BJ (cell line): Measurements from ENCODE around the gene S100A7A. TPM values are rescaled to one million over a fixed set of nuclear protein-coding genes. Genes with fewer than 3 reads are reported as not detected.

ENCODE experiments used
- CTCF ChIA-PET: fragments of 350-600 bp; formaldehyde crosslinking; extraction: SDS; loops from one replicate; lab custom pipeline; 2021; ENCODE audit warnings: antibody characterized with exemption, inconsistent platforms; lab: Yijun Ruan, JAX
- POLR2A ChIA-PET: fragments of 300-600 bp; sonication (Branson Sonifier 250); formaldehyde crosslinking; extraction: SDS; loops from one replicate; lab custom pipeline; 2021; ENCODE audit warnings: antibody characterized with exemption; lab: Charles Lee
- DNase-seq: peaks from one replicate; pipeline ENCODE4 v3.0.0-alpha.2; 2011; ENCODE audit warnings: low read depth
- H3K27me3 ChIP-seq: 2 replicates; pipeline ENCODE4 v1.6.0; 2011; ENCODE audit warnings: low read length; ENCODE audit not compliant: control insufficient read depth, insufficient read depth
- H3K36me3 ChIP-seq: 2 replicates; pipeline ENCODE4 v1.5.1; 2011; ENCODE audit warnings: low read length; ENCODE audit not compliant: control insufficient read depth, insufficient read depth
- H3K4me3 ChIP-seq: 2 replicates; pipeline ENCODE4 v1.5.1; 2011; ENCODE audit warnings: low read depth, mild to moderate bottlenecking, control low read depth, low read length
- polyA plus RNA-seq: library from polyadenylated mRNA; depleted of rRNA; stranded (reverse); fragments of >200 nt; gene quantifications from 2 replicates; pipeline ENCODE4 v1.2.3, GENCODE V29; 2011; rRNA removed
- small RNA-seq: library from RNA; depleted of rRNA; stranded (forward); fragments of <200 nt; gene quantifications from one replicate; pipeline ENCODE3, GENCODE V24; 2012; ENCODE audit warnings: low replicate concordance, low read depth; ENCODE audit not compliant: insufficient read length
- TF ChIP-seq, protein P1 (sequence below): IDR thresholded peaks from 2 replicates; pipeline ENCODE4 v1.5.1; 2011; ENCODE audit warnings: low read depth, mild to moderate bottlenecking, control low read depth, inconsistent platforms, low read length, moderate library complexity; ENCODE audit not compliant: insufficient read depth

S100A7A gene
- polyA plus RNA-seq, 1 experiment: not detected

DNA sequence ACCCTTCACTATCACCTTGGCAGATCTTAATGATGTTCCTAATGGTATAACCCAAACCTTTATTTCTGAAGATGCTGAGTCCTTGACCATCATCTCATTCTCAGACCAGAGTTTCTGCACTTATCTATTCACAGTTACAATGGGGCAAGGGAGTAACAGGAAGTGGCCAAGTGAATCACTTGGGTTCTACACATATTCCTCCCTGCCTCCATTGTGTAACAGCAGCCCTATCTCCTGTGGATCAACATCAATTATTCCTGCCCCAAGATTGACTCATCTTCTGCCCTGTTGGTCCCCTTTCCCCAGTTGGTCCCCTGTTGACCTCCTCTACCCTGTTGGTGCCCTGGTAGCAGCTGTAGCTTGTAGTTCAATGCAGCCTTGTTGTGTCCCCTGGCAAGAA, 54.4 kb downstream of the S100A7A start:
- no peaks in the 10 kb centered on the region for H3K27me3 ChIP-seq
- CTCF ChIA-PET: interaction anchor here (1.3 to 1.4 kb wide), 2 partner anchors 19 to 24 kb away, joined by 3 to 4 read pairs; no protein-coding TSS in a partner anchor
- POLR2A ChIA-PET: no interaction called here
- TF ChIP-seq, protein P1, sequence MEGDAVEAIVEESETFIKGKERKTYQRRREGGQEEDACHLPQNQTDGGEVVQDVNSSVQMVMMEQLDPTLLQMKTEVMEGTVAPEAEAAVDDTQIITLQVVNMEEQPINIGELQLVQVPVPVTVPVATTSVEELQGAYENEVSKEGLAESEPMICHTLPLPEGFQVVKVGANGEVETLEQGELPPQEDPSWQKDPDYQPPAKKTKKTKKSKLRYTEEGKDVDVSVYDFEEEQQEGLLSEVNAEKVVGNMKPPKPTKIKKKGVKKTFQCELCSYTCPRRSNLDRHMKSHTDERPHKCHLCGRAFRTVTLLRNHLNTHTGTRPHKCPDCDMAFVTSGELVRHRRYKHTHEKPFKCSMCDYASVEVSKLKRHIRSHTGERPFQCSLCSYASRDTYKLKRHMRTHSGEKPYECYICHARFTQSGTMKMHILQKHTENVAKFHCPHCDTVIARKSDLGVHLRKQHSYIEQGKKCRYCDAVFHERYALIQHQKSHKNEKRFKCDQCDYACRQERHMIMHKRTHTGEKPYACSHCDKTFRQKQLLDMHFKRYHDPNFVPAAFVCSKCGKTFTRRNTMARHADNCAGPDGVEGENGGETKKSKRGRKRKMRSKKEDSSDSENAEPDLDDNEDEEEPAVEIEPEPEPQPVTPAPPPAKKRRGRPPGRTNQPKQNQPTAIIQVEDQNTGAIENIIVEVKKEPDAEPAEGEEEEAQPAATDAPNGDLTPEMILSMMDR: no peak
- no peaks in the 10 kb centered on the region for H3K36me3 ChIP-seq
- DNase-seq: no peak
- H3K4me3 ChIP-seq: no peak overlapping the region

Small RNAs within 50 kb of the gene (small RNA-seq; reads per million reads assigned to genes)
- gene S100A15A: not detected

Other genes with a start within 250 kb of the S100A7A start
- not detected in 2 replicates for gene LELP1, start 213.1 kb upstream of the S100A7A start, polyA plus RNA-seq
- not detected in 2 replicates for gene PRR9, start 198.9 kb upstream of the S100A7A start, polyA plus RNA-seq
- not detected in 2 replicates for gene LORICRIN, start 156.8 kb upstream of the S100A7A start, polyA plus RNA-seq
- gene PGLYRP3, start 103.6 kb upstream of the S100A7A start, polyA plus RNA-seq: not detected in 2 replicates
- gene PGLYRP4, start 67.7 kb upstream of the S100A7A start, polyA plus RNA-seq: not detected in 2 replicates
- not detected in 2 replicates for gene S100A9, start 58.7 kb upstream of the S100A7A start, polyA plus RNA-seq
- not detected in 2 replicates for gene S100A12, start 40.9 kb upstream of the S100A7A start, polyA plus RNA-seq
- gene S100A8, start 25.4 kb upstream of the S100A7A start, polyA plus RNA-seq: not detected in 2 replicates
- gene S100A7, start 44.1 kb downstream of the S100A7A start, polyA plus RNA-seq: not detected in 2 replicates
- 1,222 and 1,308 TPM in 2 replicates for gene S100A6, start 119.5 kb downstream of the S100A7A start, polyA plus RNA-seq
- 0.28 and 0.40 TPM in 2 replicates for gene S100A5, start 124.4 kb downstream of the S100A7A start, polyA plus RNA-seq
- gene S100A4, start 129.3 kb downstream of the S100A7A start, polyA plus RNA-seq: 529 and 797 TPM in 2 replicates
- gene S100A3, start 132.7 kb downstream of the S100A7A start, polyA plus RNA-seq: 5.5 and 9.5 TPM in 2 replicates
- 2.0 and 2.7 TPM in 2 replicates for gene S100A2, start 149.3 kb downstream of the S100A7A start, polyA plus RNA-seq
- gene S100A16, start 196.6 kb downstream of the S100A7A start, polyA plus RNA-seq: 490 and 699 TPM in 2 replicates
- not detected in 2 replicates for gene S100A14, start 199.8 kb downstream of the S100A7A start, polyA plus RNA-seq
- gene S100A13, start 211.0 kb downstream of the S100A7A start, polyA plus RNA-seq: 310 and 313 TPM in 2 replicates
- 0.31 and 0.71 TPM in 2 replicates for gene S100A1, start 211.9 kb downstream of the S100A7A start, polyA plus RNA-seq
- 36.8 and 38.4 TPM in 2 replicates for gene CHTOP, start 217.5 kb downstream of the S100A7A start, polyA plus RNA-seq
- 50.3 and 62.4 TPM in 2 replicates for gene SNAPIN, start 242.2 kb downstream of the S100A7A start, polyA plus RNA-seq